ENCODE data around the gene CCDC82. TPM values are rescaled to one million over a fixed set of nuclear protein-coding genes. Genes with fewer than 3 reads are reported as not detected.

Gene CCDC82
- polyA plus RNA-seq, 1 donor = 30.5 TPM

DNA sequence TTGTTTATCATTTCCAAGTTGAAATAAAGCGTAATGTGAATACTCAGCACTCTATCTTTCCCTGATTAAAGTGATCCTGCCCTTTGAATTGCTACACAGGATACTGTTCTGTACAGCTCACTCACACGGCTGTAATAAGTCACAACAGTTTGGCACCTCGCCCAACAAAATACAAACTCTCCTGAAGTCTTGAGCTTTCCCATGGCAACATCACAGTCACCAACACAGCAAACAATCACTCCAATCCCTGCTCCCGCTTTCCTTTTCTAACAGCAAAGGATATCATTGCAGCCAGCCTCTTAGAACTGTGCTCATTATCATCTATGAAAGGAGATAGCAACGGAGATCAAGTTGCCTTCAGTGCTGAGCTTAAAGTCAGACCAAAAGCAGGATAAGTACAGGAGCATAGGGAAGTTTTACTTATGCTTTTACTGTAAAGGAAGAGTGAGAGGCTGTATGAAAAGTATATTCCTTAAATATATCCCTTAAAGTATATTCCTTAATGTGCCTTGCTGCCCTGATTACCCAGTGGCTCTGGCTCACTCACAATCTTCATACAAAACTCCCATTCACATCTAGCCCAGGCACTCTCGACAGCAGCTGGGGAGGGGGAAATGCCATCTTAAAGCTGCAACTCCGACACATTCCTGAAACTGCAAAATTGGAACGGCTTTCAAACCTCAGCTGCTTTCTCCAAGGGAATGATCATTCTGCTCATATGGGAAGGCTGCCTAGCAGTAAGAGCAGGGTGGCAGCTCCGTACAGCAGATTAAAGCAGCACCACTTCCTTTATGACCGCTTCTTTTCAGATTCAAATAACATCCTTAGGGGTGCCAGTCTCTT lies 82.6 kb downstream of the CCDC82 start:
- DNase-seq (ENCODE audit: low read depth) = peak; percentile 90

DNA sequence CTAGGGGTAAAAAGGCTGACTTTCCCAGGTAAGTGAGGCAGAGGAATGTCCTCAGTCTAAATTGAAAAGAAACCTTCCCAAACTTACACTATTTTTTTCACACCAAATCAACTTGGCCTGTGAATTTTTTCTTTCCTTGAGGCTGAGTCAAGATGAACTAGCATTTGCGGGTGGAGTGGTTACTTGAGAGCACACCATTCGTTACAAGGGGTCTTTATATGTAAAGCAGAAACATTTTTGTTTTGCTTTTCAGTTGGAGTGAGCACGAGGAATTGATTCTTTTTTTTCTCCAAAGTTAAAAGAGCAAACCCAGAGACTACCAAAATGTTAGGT lies 83.1 kb downstream of the CCDC82 start:
- DNase-seq (ENCODE audit: low read depth) = no peak

DNA sequence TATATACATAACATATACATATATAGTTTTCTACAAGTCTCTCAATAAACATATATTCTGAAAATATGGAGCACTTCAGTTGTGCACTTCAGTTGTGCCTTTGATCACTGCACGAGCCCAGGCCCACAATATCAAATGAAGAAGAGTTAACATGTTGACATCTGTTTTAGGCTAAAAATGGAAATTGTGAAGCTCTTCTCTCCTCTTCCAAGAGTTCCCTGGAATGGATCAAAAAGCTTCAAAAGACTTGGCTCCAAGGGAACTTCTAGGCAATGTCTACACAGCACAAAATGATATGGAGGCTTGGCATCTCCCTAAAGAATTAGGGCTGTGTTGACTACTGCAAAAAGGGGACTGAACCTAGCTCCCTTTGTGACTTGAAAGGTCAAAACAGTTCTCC lies 83.6 kb downstream of the CCDC82 start:
- DNase-seq (ENCODE audit: low read depth) = no peak

- DNase-seq (ENCODE audit: low read depth) = no peak
These were observed 85.7 kb downstream of the CCDC82 start for GRCh38 chr11:96303980-96304379.

DNA sequence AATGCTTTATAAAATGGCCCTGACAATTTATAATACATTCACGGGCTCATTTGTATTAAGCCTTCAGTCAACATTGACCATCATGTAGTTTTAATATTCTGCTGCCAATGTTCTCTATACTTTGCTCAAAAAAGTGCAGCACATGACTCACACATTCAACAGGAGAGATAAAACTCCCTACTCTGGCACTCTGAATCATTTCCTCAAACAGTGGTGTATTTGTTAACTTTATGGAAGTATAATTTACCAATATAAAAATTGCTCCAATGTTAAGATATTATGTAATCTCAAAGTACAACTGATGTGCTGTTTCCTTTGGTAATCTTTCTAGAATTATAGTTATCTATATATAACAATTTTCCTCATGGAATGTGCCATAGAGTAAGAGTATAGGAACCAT lies 86.6 kb downstream of the CCDC82 start:
- DNase-seq (ENCODE audit: low read depth) = no peak

Other genes with a start within 250 kb of the CCDC82 start
- 4.4 TPM for gene MAML2, start 46.7 kb downstream of the CCDC82 start, polyA plus RNA-seq (ENCODE audit: insufficient read length)
- 10.6 TPM for gene JRKL, start 101 bp upstream of the CCDC82 start, polyA plus RNA-seq (ENCODE audit: insufficient read length)

Measured in forelimb muscle (tissue), 1 donor.